ENCODE measurements around the gene BHLHA15.
"Not testable (repeated sequence)": the region's sequence is repeated elsewhere in the genome, so short reads cannot be mapped to it uniquely, and the experiment has no call there.

BHLHA15 gene

GRCh38 chr7:98210513-98211220 is 572 bp upstream of the BHLHA15 start:
- no peak for DNase-seq (ENCODE audit: low read depth in 2 of 2)

DNA sequence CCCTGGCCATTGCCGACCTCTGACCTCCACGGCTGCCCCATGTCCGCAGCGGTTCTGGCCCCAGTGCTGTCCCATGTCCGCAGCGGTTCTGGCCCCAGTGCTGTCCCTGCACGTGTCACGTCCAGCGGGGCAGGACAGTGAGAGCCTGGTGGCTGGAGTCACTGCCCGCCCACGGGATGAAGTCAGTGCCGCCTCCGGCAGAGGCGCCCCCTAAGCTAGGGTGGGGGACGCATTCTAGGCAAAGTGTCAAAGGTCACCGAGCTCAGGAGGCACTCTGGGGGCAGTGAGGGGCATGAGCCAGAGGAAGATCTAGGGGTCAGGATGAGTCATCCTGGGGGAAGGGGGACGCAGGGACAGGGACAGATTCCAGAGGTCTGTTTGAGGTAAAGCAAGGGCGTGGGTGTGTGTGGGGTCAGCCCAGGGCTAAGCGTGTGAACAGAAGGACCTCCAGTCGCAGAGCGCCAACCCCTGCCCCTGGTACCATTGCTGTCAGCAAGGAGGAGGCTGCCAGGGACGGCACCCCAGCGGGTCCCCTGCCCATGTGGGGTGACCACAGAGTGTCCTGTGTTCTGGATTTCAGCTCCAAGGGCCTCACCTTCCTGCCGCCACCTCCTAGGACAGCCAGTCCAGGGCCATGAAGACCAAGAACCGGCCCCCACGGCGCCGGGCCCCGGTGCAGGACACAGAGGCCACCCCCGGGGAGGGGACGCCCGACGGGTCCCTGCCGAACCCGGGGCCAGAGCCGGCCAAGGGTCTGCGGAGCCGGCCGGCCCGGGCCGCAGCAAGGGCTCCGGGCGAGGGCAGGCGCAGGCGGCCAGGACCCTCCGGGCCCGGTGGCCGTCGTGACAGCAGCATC is 665 bp downstream of the BHLHA15 start:
- no peak for DNase-seq (ENCODE audit: low read depth in 2 of 2)

DNA sequence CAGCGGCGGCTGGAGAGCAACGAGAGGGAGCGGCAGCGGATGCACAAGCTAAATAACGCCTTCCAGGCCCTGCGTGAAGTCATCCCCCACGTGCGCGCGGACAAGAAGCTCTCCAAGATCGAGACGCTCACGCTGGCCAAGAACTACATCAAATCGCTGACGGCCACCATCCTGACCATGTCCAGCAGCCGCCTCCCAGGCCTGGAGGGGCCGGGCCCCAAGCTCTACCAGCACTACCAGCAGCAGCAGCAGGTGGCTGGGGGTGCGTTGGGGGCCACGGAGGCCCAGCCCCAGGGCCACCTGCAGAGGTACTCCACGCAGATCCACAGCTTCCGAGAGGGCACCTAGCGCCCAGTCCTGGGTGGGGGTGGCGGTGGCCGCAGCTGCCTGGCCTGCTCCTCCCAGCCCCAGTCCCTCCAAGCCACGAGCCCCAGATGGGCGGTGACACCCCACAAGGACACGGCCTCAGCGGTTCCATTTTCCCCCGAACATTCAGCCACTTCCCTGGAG is 1.3 kb downstream of the BHLHA15 start:
- no peak for DNase-seq (ENCODE audit: low read depth in 2 of 2)

- no peak for DNase-seq (ENCODE audit: low read depth in 2 of 2)
Measured at GRCh38 chr7:98213296-98213887, 2.2 kb downstream of the BHLHA15 start.

DNA sequence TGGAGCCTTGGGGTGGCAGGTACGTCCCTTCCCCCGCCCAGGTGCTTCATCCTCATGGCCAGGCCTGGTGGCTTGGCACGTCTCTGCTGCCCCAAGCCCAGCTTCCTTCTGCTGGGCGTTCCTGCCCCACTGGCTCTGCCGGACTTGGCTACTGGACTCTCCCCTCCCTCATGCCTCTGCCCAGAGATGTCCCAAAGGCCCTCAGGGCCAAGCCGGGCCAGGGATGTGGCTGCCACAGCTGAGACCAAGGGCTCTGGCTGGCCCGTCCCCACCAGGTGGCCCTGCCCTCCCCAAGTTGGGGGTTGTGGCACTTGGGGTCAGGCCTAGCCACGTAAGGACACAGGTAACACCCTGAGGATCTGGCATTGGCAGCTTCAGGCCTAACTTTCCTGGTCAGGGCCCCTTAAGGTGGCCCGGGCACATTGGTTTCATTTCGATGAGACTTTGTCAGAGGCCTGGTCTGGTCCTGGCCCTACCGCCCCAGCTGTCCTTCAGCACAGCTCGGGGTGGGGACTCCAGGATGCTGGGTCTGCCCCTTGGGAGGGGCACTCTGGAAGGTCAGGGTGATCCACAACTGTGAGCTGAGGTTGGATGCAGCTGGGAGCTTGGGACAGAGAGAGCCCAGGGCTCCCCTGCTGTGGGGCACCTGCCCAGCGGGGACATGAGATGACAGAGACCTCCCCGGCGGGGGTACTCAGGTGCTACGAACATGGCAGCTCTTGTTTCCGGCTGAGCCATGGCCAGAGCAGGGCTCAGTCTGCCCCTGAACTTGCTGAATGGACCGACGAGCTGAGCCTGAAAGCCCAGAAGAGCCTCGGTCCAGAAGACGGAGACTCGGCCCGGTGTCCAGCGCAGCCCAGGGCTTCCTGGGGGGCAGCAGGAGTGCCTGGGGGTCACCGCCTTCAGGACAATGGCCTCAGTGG is 2.9 kb downstream of the BHLHA15 start:
- no peak for DNase-seq (ENCODE audit: low read depth in 2 of 2)

GRCh38 chr7:98214811-98215321 is 3.6 kb downstream of the BHLHA15 start:
- DNase-seq (ENCODE audit: low read depth in 2 of 2) = no peak

- no peak for DNase-seq (ENCODE audit: low read depth in 2 of 2)
Measured at GRCh38 chr7:98215561-98216495, 4.6 kb downstream of the BHLHA15 start.

- no peak for DNase-seq (ENCODE audit: low read depth in 2 of 2)
Measured at GRCh38 chr7:98216941-98217622, 5.8 kb downstream of the BHLHA15 start.

GRCh38 chr7:98217623-98218582 is 6.7 kb downstream of the BHLHA15 start:
- DNase-seq (ENCODE audit: low read depth in 2 of 2) = no peak

GRCh38 chr7:98219382-98219781 is 8.1 kb downstream of the BHLHA15 start:
- DNase-seq (ENCODE audit: low read depth in 2 of 2) = not testable (repeated sequence)

- DNase-seq (ENCODE audit: low read depth in 2 of 2) = no peak
Measured at GRCh38 chr7:98221611-98222532, 10.6 kb downstream of the BHLHA15 start.

- DNase-seq (ENCODE audit: low read depth in 2 of 2) = no peak
Measured at GRCh38 chr7:98222533-98223195, 11.4 kb downstream of the BHLHA15 start.

DNA sequence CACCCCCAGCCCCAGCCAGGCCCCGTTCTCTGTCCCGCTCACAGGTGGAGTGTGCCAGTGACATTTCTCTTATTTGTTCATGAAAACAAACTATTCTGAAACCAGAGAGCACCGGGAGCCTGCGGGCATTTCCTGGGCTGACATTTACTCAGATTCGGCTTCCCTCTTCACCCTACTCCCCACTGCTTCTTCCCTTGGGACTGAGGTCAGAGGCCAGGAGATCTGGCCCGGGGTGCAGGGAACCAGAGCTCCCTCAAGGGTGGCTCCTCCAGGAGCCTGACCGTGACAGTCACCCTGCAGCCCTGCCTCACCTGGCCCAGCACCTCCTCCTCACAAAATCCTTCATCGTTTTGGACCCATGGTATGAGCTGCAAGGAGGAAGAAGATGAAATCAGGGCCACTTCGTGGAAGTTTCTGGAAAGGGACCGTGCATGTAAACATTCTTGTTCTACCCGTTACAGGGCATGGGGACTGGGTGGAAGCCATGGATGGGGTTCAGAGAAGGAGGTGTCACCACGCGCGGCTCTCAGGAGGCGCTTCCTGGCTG is 12.2 kb downstream of the BHLHA15 start:
- DNase-seq (ENCODE audit: low read depth in 2 of 2) = no peak

DNA sequence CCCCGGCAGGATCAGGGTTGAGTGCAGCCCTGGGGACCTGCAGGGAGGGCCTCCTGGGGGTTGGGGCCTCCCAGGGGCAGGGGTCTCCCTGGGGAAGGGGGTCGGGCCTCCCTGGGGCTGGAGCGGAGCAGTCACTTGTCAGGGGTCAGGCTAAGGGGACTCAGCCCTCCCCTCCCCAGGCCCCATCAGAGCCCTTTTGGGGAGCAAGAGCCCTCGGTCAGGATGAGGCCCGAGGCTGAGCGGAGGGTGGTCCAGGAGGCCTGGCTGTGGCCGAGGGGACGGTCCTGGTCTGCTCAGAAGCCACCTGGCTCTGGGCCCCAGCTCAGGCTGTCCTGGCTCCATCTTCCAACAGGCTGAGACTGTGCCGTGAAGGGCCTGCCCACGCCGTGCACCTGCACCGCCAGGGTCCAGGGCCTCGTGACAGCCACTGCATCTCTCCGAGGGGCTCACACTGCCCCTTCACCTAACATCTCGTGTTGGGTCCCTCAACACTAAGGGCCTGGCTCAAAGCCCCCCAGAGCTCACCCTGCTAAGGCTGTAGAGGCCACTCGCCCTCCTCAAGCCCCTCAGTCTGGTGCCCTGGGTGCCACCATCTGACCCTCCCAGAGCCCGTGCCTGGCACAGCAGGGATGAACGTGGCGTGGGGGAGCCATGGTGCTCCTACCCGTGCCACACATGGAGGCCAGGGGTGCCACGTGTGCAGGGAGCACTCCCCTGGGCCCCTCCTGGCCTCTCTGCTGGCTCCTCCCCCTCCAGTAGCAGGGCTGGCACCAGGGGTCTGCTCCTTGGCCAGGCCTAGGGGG is 12.9 kb downstream of the BHLHA15 start:
- DNase-seq (ENCODE audit: low read depth in 2 of 2) = no peak

DNA sequence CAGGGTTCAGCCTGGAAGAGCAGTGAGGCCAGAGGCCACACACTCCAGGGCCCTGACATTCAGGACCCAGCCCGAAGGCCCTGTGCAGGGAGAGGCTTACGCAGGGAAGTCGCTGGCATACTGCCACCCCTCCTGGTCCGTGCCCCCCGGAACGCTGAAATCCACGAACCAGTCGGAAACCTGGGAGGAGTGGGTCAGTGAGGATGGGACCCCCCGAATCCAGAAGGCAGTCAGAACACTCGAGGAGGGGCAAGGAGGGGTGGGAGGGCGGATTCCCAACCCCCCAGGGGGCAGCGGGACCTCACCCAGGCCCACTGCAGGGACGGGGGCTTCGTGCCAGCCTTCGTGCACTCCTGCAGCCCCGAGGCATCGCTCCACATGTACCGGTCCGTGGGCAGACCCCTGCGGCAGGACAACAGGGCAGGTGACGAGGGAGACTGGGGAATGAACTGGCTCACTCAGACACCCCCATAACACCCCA is 13.5 kb downstream of the BHLHA15 start:
- DNase-seq (ENCODE audit: low read depth in 2 of 2) = no peak
